ENCODE results near the gene ARID1B.

- TF ChIP-seq CTCF (conservative IDR thresholded peaks at IDR 0.05; ENCODE audit: low read depth, low read length), result no peak
- no peak for TF ChIP-seq EZH2 (IDR thresholded peaks at IDR 0.05; ENCODE audit: borderline replicate concordance, low read depth, low read length, poor library complexity, severe bottlenecking)
These were observed 294.9 kb downstream of the ARID1B start for GRCh38 chr6:157072128-157072527.
